Keratinocyte (primary cell): Measurements from ENCODE around the gene CTCF. TPM values are rescaled to one million over a fixed set of nuclear protein-coding genes. Genes with fewer than 3 reads are reported as not detected.

Experiments
- DNase-seq: peaks from one replicate; pipeline ENCODE4 v3.0.0-alpha.2; 2011; ENCODE audit warnings: low read depth, missing footprints, low spot score
- FAIRE-seq: peaks from 2 replicates; lab custom pipeline; 2011; peaks lifted over from hg19 to GRCh38; lab: Jason Lieb, UNC
- H2AFZ ChIP-seq: 2 replicates; pipeline ENCODE4 v1.6.0; 2012; ENCODE audit warnings: low read length, control low read depth, inconsistent platforms; ENCODE audit not compliant: control insufficient read depth
- H3K27ac ChIP-seq: 2 replicates; pipeline ENCODE4 v1.5.1; 2011; ENCODE audit warnings: low read length; ENCODE audit not compliant: control insufficient read depth, insufficient read depth
- H3K27me3 ChIP-seq: 3 replicates; pipeline ENCODE4 v1.6.0; 2011; ENCODE audit warnings: low read length; ENCODE audit not compliant: control insufficient read depth, insufficient read depth; ENCODE audit errors: extremely low read depth
- H3K36me3 ChIP-seq, 2 experiments: 2 replicates in 1 of 2; 3 replicates in 1 of 2; pipeline ENCODE4 v1.5.1; 2011; ENCODE audit warnings: low read length in 2 of 2, mild to moderate bottlenecking in 1 of 2; ENCODE audit not compliant: control insufficient read depth in 2 of 2, insufficient read depth in 2 of 2; ENCODE audit errors: extremely low read depth in 1 of 2
- H3K4me1 ChIP-seq: 3 replicates; pipeline ENCODE4 v1.5.1; 2011; ENCODE audit warnings: low read length; ENCODE audit not compliant: control insufficient read depth, insufficient read depth; ENCODE audit errors: extremely low read depth
- H3K4me2 ChIP-seq: 3 replicates; pipeline ENCODE4 v1.6.0; 2011; ENCODE audit warnings: low read depth, low read length; ENCODE audit not compliant: control insufficient read depth, insufficient read depth; ENCODE audit errors: extremely low read depth
- H3K4me3 ChIP-seq, 3 experiments: fragments of 200-600 bp in 1 of 3; sonication (generic) in 1 of 3; 2 replicates in 2 of 3; 3 replicates in 1 of 3; pipeline ENCODE4 v1.5.1; 2011 to 2016; ENCODE audit warnings: low read length in 3 of 3, mild to moderate bottlenecking in 3 of 3, control low read depth in 2 of 3, inconsistent platforms in 1 of 3, low read depth in 1 of 3, mixed read lengths in 1 of 3, mixed run types in 1 of 3, moderate library complexity in 1 of 3; ENCODE audit not compliant: control insufficient read depth in 2 of 3, insufficient read depth in 2 of 3; ENCODE audit errors: extremely low read depth in 1 of 3
- H3K79me2 ChIP-seq: 2 replicates; pipeline ENCODE4 v1.6.0; 2012; ENCODE audit warnings: low read length; ENCODE audit not compliant: control insufficient read depth, insufficient read depth
- H3K9ac ChIP-seq: 3 replicates; pipeline ENCODE4 v1.6.0; 2011; ENCODE audit warnings: low read length; ENCODE audit not compliant: control insufficient read depth, insufficient read depth; ENCODE audit errors: extremely low read depth
- H3K9me1 ChIP-seq: 3 replicates; pipeline ENCODE4 v1.6.0; 2011; ENCODE audit warnings: low read length; ENCODE audit not compliant: control insufficient read depth, insufficient read depth; ENCODE audit errors: extremely low read depth
- H3K9me3 ChIP-seq: 2 replicates; pipeline ENCODE4 v1.5.1; 2012; ENCODE audit warnings: low read depth, low read length; ENCODE audit not compliant: control insufficient read depth
- H4K20me1 ChIP-seq: 3 replicates; pipeline ENCODE4 v1.6.0; 2011; ENCODE audit warnings: low read length; ENCODE audit not compliant: control insufficient read depth, insufficient read depth; ENCODE audit errors: extremely low read depth
- CTCF ChIP-seq, 3 experiments: IDR thresholded peaks in 1 of 3; conservative IDR thresholded peaks in 1 of 3; optimal IDR thresholded peaks in 1 of 3; 2 replicates in 2 of 3; 3 replicates in 1 of 3; pipeline versions ENCODE3 to v1.5.1; 2011; ENCODE audit warnings: low read length in 3 of 3, mild to moderate bottlenecking in 3 of 3, moderate library complexity in 2 of 3, control low read depth in 1 of 3, inconsistent platforms in 1 of 3; ENCODE audit not compliant: insufficient read depth in 2 of 3; ENCODE audit errors: extremely low read depth in 1 of 3
- EZH2 ChIP-seq: IDR thresholded peaks from one replicate; pipeline ENCODE4 v1.6.1; 2012; ENCODE audit warnings: inconsistent platforms, mild to moderate bottlenecking, low read length, moderate library complexity
- dilution Hi-C: fragments of 300-500 bp; cut with MboI; formaldehyde crosslinking; loops from one replicate; pipeline ENCODE4 v1.7.0; 2020; ENCODE audit warnings: low sequenced_read_pairs; ENCODE audit not compliant: extremely low pct_ligation_motif_present
- polyA plus RNA-seq, 5 experiments: library from polyadenylated mRNA; depleted of rRNA in 3 of 5; stranded (reverse) in 3 of 5; stranded (forward) in 1 of 5; unstranded in 1 of 5; fragments of >200 nt; gene quantifications; 1 replicate in 1 of 5; 2 replicates in 3 of 5; 3 replicates in 1 of 5; pipeline versions ENCODE4 v1.2.1 to v1.2.3, GENCODE V29; 2011 to 2012; ENCODE audit warnings: missing spikeins in 2 of 5, low read depth in 1 of 5, low replicate concordance in 1 of 5

CTCF gene
- polyA plus RNA-seq, 1 donor (not counting 4 experiments of a cell fraction or from before 2014, with no cell fraction given), result 21.4 TPM

- Histone ChIP-seq H2AFZ (no peak overlapping the region), H3K9ac (no peak overlapping the region)
Observed at GRCh38 chr16:67672306-67672705, 110.0 kb downstream of the CTCF start.

GRCh38 chr16:67672739-67673662, 110.7 kb downstream of the CTCF start:
- Histone ChIP-seq H3K4me2 (no peak overlapping the region), H3K27ac (no peak overlapping the region), H3K9me1 (no peaks in the 10 kb centered on the region), H4K20me1 (no peaks in the 10 kb centered on the region), H3K27me3 (no peaks in the 10 kb centered on the region), H3K79me2 (no peaks in the 10 kb centered on the region), H3K4me3 (no peak overlapping the region), H3K9ac (no peak overlapping the region), H3K9me3 (no peaks in the 10 kb centered on the region), H2AFZ (no peak overlapping the region), H3K36me3 (peaks cover 0 to 3% of the 10 kb centered on the region in 2 experiments), H3K4me1 (peaks cover 13% of the 10 kb centered on the region)
- FAIRE-seq (peak; percentile 89), DNase-seq (no peak)
- dilution Hi-C loops, result no loop called here
- TF ChIP-seq EZH2, result no peak
- TF ChIP-seq CTCF (optimal IDR thresholded peaks at IDR 0.05 in 1 of 3, IDR thresholded peaks at IDR 0.05 in 1 of 3, conservative IDR thresholded peaks at IDR 0.05 in 1 of 3; ENCODE audit: extremely low read depth in 1 of 3, insufficient read depth in 2 of 3, low read length in 3 of 3), result peak; percentile 81 to 88 (median 86)

More at GRCh38 chr16:67672306-67672705, 110.0 kb downstream of the CTCF start:
- no peaks in the 10 kb centered on the region for H3K27me3 ChIP-seq
- FAIRE-seq (no peak), DNase-seq (no peak)
- no peak overlapping the region for H3K4me2 ChIP-seq
- dilution Hi-C loops, result no loop called here
- H3K79me2 ChIP-seq, result no peaks in the 10 kb centered on the region
- H3K27ac ChIP-seq, result no peak overlapping the region
- no peaks in the 10 kb centered on the region for H4K20me1 ChIP-seq
- no peaks in the 10 kb centered on the region for H3K9me3 ChIP-seq
- no peak overlapping the region for H3K4me3 ChIP-seq
- TF ChIP-seq EZH2, result no peak
- no peak for TF ChIP-seq CTCF (optimal IDR thresholded peaks at IDR 0.05 in 1 of 3, IDR thresholded peaks at IDR 0.05 in 1 of 3, conservative IDR thresholded peaks at IDR 0.05 in 1 of 3; ENCODE audit: extremely low read depth in 1 of 3, insufficient read depth in 2 of 3, low read length in 3 of 3)
- H3K4me1 ChIP-seq, result peaks cover 18% of the 10 kb centered on the region
- peaks cover 0 to 3% of the 10 kb centered on the region in 2 experiments for H3K36me3 ChIP-seq
- H3K9me1 ChIP-seq, result no peaks in the 10 kb centered on the region
